ENCODE measurements around the gene ADIPOR2.
"Not testable (repeated sequence)": the region's sequence is repeated elsewhere in the genome, so short reads cannot be mapped to it uniquely, and the experiment has no call there.

ADIPOR2 gene

DNA sequence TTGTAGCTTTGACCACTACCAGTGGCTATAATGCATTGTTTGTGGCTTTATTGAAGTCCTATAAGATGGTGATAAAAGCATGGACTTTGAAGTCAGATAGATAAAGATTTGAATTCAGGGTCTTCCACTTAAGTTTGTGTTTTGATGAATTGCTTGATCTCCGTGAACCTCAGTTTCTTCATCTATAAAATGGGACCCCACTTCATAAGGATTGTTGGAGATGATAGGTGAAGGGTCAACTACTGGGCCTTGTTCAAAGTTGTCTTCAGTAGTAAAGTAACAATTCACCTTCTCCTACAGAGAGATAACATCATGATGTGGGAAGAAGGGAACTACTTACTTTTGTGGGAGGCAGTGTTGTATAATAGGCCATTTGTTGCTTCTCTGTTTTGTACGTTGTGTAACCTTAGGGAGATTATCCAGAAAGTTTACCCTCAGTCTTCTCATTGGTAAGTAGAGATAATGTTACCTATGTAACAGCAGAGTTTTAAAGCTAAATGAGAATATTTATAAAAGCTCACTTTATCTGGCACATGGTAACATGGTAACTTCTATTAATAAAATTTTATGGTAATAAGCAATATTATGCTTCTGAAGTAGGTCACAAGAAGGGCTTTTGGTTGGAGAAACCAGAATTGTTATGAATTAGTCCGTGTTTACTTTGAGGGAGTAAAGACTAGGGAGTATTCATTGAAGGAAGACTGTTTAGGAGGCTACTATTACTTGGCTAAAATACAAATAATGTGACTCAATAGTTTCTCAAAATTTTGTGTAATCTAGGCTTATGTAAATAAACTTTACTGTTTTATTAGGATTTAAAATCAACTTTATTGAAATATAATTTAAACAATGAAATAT is 15.1 kb downstream of the ADIPOR2 start:
- CTCF ChIA-PET = interaction anchor here (0.8 to 1.4 kb wide), 2 partner anchors 9 to 53 kb away, joined by 3 to 5 read pairs; no protein-coding TSS in a partner anchor

GRCh38 chr12:1706632-1706980 is 15.7 kb downstream of the ADIPOR2 start:
- POLR2A ChIA-PET = no interaction called here

More for the DNA sequence above, 15.1 kb downstream of the ADIPOR2 start:
- no peak overlapping the region for H3K4me3 ChIP-seq (ENCODE audit: low read depth, low read length)
- DNase-seq (ENCODE audit: low read depth, low spot score) = no peak
- no peak for TF ChIP-seq CTCF (IDR thresholded peaks at IDR 0.05; ENCODE audit: insufficient read depth, low read length, missing control alignments)
- POLR2A ChIA-PET = no interaction called here

GRCh38 chr12:1707051-1707450 is 16.2 kb downstream of the ADIPOR2 start:
- TF ChIP-seq CTCF (IDR thresholded peaks at IDR 0.05; ENCODE audit: insufficient read depth, low read length, missing control alignments) = no peak
- ChIA-PET POLR2A (no interaction called here), CTCF (interaction anchor here (1.4 to 1.6 kb wide), 2 partner anchors 10 to 233 kb away, joined by 4 to 5 read pairs; no protein-coding TSS in a partner anchor)
- no peak overlapping the region for H3K4me3 ChIP-seq (ENCODE audit: low read depth, low read length)
- no peak for DNase-seq (ENCODE audit: low read depth, low spot score)

More at GRCh38 chr12:1706632-1706980, 15.7 kb downstream of the ADIPOR2 start:
- no peak for DNase-seq (ENCODE audit: low read depth, low spot score)
- no peak for TF ChIP-seq CTCF (IDR thresholded peaks at IDR 0.05; ENCODE audit: insufficient read depth, low read length, missing control alignments)
- CTCF ChIA-PET = interaction anchor here (0.8 to 1.4 kb wide), 2 partner anchors 9 to 54 kb away, joined by 3 to 5 read pairs; no protein-coding TSS in a partner anchor
- H3K4me3 ChIP-seq (ENCODE audit: low read depth, low read length) = no peak overlapping the region

DNA sequence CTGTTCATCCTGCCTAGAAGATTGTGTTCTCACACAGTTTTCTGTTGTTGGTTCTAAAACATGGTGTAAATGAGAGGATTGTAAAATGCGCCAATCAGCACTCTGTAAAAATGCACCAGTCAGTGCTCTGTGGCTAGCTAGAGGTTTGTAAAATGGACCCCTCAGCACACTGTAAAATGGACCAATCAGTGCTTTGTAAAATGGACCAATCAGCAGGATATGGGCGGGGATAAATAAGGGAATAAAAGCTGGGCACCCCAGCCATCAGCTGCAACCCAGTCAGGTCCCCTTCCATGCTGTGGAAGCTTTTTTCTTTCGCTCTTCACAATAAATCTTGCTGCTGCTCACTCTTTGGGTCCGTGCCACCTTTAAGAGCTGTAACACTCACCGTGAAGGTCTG is 19.1 kb downstream of the ADIPOR2 start:
- H3K4me3 ChIP-seq (ENCODE audit: low read depth, low read length); CTCF ChIA-PET; POLR2A ChIA-PET; DNase-seq (ENCODE audit: low read depth, low spot score): not testable (repeated sequence)

- H3K4me3 ChIP-seq (ENCODE audit: low read depth, low read length); CTCF ChIA-PET; POLR2A ChIA-PET; DNase-seq (ENCODE audit: low read depth, low spot score): not testable (repeated sequence)
Measured at GRCh38 chr12:1710870-1711269, 20.0 kb downstream of the ADIPOR2 start.

DNA sequence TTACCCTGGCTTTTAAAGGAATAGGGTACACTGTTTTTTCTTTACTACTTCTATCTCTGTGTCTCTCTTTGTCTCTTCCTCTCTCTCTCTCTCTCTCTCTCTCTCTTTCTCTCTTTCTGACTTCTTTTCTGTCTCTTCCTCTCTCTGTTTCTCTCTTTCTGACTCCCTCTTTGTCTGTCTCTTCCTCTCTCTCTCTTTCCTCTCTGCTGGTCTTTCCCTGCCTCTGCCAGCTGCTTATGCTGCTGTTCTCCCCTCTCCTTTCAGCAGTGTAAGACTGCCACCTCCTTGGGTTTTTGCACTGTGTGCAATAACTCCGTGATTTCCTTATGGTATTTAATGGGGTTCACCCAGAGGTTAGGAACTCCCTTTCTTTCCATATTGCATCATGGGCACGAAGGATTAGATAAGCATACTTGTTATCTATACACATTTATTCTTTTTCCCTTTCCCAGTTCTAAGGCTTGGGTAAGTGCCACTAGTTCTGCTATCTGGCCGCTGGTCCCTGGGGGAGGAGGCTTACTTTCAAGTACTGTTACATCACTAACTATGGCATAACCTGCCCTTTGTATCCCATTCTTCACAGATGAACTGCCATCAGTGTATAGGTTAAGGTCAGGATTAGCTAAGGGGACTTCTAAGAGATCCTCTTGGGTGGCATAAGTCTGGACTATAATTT is 20.8 kb downstream of the ADIPOR2 start:
- POLR2A ChIA-PET = interaction anchor here (0.6 kb wide), 1 partner anchor 30 kb away, joined by 3 read pairs; no protein-coding TSS in a partner anchor
- H3K4me3 ChIP-seq (ENCODE audit: low read depth, low read length); CTCF ChIA-PET; DNase-seq (ENCODE audit: low read depth, low spot score): not testable (repeated sequence)

- POLR2A ChIA-PET = interaction anchor here (0.6 kb wide), 1 partner anchor 30 kb away, joined by 3 read pairs; no protein-coding TSS in a partner anchor
- DNase-seq (ENCODE audit: low read depth, low spot score); CTCF ChIA-PET; H3K4me3 ChIP-seq (ENCODE audit: low read depth, low read length): not testable (repeated sequence)
Measured at GRCh38 chr12:1712305-1712704, 21.4 kb downstream of the ADIPOR2 start.

DNA sequence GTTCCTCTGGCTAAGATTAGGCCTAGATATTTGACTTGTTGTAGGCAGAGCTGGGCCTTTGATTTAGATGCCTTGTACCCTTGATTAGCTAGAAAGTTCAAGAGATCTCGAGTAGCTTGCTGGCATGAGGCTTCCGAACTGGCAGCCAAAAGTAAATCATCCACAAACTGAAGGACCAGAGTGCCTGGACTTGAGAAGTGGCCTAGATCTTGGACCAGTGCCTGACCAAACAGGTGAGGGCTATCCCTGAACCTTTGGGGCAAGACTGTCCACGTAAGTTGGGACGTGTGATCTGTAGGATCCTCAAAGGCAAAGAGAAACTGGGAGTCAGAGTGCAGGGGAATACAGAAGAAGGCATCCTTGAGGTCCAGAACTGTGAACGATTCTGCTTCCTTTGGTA is 22.0 kb downstream of the ADIPOR2 start:
- CTCF ChIA-PET, POLR2A ChIA-PET: not testable (repeated sequence)

DNA sequence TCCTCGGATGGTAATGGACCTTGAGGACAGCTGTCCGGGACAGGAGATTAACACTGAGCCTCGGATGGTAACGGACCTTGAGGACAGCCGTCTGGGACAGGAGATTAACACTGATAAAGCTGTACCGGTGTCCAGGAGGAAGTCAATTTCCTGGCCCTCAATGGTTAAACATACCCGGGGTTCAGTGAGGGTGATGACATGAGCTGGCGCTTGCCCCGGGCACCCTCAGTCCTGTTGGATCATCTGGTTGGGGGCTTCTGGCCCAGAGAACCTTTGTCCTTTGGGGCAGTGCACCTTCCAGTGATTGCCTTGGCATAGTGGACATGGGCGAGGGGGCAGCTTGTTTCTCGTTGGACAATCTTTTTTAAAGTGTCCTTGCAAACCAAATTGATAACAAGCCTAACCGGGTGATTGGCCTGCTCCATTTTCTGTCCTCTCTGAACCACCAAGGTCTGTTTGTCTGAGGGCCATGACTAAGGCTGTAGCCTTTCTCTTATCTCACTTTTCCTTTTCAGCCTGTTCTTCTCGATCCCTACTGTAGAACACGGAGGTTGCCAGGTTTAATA is 23.0 kb downstream of the ADIPOR2 start:
- H3K4me3 ChIP-seq (ENCODE audit: low read depth, low read length); DNase-seq (ENCODE audit: low read depth, low spot score); CTCF ChIA-PET; POLR2A ChIA-PET: not testable (repeated sequence)

More for the DNA sequence above, 22.0 kb downstream of the ADIPOR2 start:
- not testable (repeated sequence) for DNase-seq (ENCODE audit: low read depth, low spot score); H3K4me3 ChIP-seq (ENCODE audit: low read depth, low read length)

DNA sequence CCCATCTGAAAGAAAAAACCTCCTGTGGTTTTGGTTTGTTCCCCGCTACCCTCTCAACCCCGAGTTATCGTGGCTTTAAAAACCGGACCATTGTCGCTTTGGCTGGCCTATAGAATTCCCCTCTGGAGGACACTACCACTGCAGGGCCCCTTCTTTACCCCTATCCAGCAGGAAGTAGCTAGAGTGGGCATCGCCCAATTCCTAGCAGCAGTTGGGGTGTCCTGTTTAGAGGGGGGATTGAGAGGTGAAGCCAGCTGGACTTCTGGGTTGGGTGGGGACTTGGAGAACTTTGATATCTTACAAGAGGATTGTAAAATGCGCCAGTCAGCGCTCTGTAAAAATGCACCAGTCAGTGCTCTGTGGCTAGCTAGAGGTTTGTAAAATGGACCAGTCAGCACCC is 24.6 kb downstream of the ADIPOR2 start:
- DNase-seq (ENCODE audit: low read depth, low spot score); H3K4me3 ChIP-seq (ENCODE audit: low read depth, low read length); POLR2A ChIA-PET: not testable (repeated sequence)
- CTCF ChIA-PET = interaction anchor here (0.8 kb wide), 1 partner anchor 90 kb away, joined by 3 read pairs; no protein-coding TSS in a partner anchor

Data from AG04449 (cell line).